Kidney epithelial cell (primary cell): ENCODE measurements around the gene KCNQ1. TPM values are rescaled to one million over a fixed set of nuclear protein-coding genes. Genes with fewer than 3 reads are reported as not detected.

Experiments used
- DNase-seq: peaks from one replicate; pipeline ENCODE4 v3.0.0-alpha.2; 2010; ENCODE audit warnings: low read depth
- H3K27me3 ChIP-seq: 2 replicates; pipeline ENCODE4 v1.6.0; 2011; ENCODE audit warnings: low read length; ENCODE audit not compliant: control insufficient read depth, insufficient read depth
- H3K36me3 ChIP-seq: 2 replicates; pipeline ENCODE4 v1.5.1; 2011; ENCODE audit warnings: low read length; ENCODE audit not compliant: control insufficient read depth, insufficient read depth
- H3K4me3 ChIP-seq: 2 replicates; pipeline ENCODE4 v1.5.1; 2011; ENCODE audit warnings: low read depth, mild to moderate bottlenecking, control low read depth, low read length
- total RNA-seq: library from RNA; depleted of rRNA; stranded (reverse); fragments of >200 nt; gene quantifications from 2 replicates; pipeline ENCODE4 v1.2.3, GENCODE V29; 2015
- TF ChIP-seq, protein P1 (sequence below): IDR thresholded peaks from 2 replicates; pipeline ENCODE4 v1.5.1; 2011; ENCODE audit warnings: mild to moderate bottlenecking, moderate library complexity, low read length, control low read depth, inconsistent platforms; ENCODE audit not compliant: insufficient read depth, poor library complexity, severe bottlenecking

The KCNQ1 gene
- total RNA-seq, 1 donor from 2014 or later = 2.3 TPM

- TF ChIP-seq, protein P1, sequence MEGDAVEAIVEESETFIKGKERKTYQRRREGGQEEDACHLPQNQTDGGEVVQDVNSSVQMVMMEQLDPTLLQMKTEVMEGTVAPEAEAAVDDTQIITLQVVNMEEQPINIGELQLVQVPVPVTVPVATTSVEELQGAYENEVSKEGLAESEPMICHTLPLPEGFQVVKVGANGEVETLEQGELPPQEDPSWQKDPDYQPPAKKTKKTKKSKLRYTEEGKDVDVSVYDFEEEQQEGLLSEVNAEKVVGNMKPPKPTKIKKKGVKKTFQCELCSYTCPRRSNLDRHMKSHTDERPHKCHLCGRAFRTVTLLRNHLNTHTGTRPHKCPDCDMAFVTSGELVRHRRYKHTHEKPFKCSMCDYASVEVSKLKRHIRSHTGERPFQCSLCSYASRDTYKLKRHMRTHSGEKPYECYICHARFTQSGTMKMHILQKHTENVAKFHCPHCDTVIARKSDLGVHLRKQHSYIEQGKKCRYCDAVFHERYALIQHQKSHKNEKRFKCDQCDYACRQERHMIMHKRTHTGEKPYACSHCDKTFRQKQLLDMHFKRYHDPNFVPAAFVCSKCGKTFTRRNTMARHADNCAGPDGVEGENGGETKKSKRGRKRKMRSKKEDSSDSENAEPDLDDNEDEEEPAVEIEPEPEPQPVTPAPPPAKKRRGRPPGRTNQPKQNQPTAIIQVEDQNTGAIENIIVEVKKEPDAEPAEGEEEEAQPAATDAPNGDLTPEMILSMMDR = no peak
- Histone ChIP-seq H3K4me3 (no peak overlapping the region), H3K27me3 (peaks cover 16% of the 10 kb centered on the region), H3K36me3 (no peaks in the 10 kb centered on the region)
- no peak for DNase-seq
Measured at GRCh38 chr11:2527621-2528291, 82.9 kb downstream of the KCNQ1 start.

DNA sequence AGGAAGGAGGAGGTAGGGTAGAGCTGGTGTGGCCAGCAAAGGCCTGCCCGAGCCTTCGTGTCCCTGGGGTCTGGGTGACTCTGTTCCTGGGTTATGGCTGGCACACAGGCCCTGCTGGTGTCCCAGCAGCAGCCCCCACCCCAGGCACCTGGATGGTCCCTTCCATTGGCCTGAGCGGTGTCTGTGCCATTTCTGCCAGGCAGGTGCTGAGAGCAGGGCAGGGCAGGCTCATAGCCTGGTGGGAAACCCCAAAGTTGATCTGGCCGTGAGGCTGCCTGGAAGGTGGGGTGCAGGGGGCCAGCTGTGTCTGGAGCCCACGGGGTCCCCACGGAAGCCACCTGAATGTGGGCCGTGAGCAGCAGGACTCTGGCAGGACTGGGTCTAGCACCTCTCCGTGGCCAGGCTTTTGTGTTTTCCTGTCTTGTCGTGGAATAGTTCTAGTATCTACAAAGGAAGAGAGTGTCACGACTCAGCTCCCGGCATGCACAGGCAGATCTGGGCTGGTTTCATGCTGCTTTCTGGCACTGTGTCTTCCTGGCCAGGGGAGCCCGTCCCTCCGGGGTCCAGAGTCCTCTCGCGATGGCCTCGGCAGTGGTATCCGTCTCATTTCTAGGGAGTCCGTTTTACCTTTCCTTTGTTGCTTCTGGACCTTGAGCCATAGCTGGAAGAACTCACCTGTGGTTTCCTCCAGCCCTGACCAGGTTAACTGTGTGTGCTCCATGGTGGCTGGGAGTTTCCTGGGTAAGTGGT is 83.7 kb downstream of the KCNQ1 start:
- DNase-seq = no peak
- Histone ChIP-seq H3K4me3 (no peak overlapping the region), H3K36me3 (no peaks in the 10 kb centered on the region), H3K27me3 (peaks cover 16% of the 10 kb centered on the region)
- TF ChIP-seq, protein P1 = no peak

DNA sequence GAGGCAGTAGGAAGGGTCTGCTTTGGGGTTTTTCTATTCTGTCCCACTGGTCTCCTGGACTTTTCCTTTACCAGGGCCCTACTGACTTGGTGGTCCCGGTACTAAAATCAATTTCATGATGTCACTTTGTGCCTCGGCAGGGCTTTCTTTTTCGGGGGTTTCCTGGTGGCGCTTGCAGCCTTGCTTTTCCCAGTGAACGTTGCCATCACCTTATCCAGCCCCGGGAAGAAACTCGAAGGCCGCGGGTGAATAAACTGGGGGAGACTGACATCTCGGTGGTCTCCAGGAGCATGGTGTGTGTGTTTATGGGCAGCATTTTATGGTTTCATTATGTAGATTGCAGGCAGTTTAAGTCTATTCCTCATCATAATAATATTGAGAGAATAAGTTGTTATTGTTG is 84.4 kb downstream of the KCNQ1 start:
- Histone ChIP-seq H3K36me3 (no peaks in the 10 kb centered on the region), H3K4me3 (no peak overlapping the region), H3K27me3 (peaks cover 16% of the 10 kb centered on the region)
- TF ChIP-seq, protein P1 = no peak
- DNase-seq = no peak

DNA sequence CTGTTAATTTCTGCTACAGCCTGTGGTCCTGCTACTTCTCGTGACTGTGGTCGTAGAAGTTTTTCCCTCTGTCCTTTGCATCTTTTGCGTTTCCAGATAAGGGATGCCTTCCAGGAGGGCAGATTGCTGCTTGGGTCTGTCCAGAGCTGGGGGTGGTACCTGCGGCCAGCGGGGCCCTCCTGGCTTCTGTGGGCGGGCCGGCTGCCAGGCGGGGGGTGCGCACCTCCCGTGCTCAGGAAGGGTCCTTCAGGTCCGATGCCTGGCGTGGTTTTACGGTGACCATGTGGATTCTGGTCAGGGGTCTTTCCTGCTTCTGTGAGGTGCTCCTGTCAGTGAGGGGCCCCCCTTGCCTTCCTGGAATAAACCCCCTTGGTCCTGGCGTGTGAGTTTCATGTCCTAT is 84.8 kb downstream of the KCNQ1 start:
- TF ChIP-seq, protein P1 = no peak
- DNase-seq = no peak
- H3K27me3 ChIP-seq = peaks cover 16% of the 10 kb centered on the region
- H3K36me3 ChIP-seq = no peaks in the 10 kb centered on the region
- no peak overlapping the region for H3K4me3 ChIP-seq

- Histone ChIP-seq H3K36me3 (no peaks in the 10 kb centered on the region), H3K4me3 (no peak overlapping the region), H3K27me3 (peaks cover 16% of the 10 kb centered on the region)
- TF ChIP-seq, protein P1 = no peak
- DNase-seq = no peak
Measured at GRCh38 chr11:2530131-2530854, 85.5 kb downstream of the KCNQ1 start.
